HG03064 (cell line): ENCODE measurements around the gene TMEM131L.

Experiments
- ATAC-seq: cut with Tn5 transposase; IDR thresholded peaks from one replicate; pipeline ENCODE4 v1.9.1; 2021; ENCODE audit warnings: low read depth; ENCODE audit not compliant: unreplicated experiment

TMEM131L gene

GRCh38 chr4:153474251-153474650 lies 8.1 kb downstream of the TMEM131L start:
- no peak for ATAC-seq

DNA sequence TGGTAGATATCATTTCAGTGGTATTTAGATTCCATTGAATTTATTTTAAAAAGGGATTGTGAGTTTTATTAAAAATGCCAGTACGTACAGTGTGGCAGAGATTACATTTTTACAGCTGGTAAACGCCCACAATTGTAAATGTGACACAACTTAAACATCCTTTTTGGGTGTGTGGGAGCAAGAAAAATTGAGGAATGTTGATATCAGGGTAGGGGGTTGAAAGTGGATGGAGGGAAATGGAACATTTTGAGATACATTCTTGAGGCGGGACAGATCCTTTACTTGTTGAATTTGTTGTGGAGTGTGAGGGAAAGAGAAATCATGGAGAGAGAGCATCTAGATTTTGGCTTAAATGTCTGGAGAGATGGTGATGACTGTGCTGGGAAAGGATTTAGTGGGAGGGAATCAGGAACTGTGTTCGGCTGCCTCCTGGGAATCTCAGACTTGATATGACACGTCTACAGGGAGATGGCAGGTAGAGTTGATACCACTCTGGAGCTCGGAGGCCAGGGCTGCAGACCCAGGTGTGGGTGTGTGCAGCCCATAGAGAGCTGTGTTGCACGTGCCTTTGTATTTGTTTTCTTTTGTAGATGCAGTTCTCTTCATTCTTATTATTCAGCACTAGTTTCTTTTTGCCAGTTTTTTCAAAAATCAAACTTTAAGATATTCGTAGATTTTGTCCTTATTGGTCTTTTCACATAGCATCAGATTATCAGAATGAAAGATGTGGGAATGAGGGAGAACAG lies 10.8 kb downstream of the TMEM131L start:
- no peak for ATAC-seq

GRCh38 chr4:153479101-153479500 lies 12.9 kb downstream of the TMEM131L start:
- ATAC-seq, result no peak

- no peak for ATAC-seq
Measured at GRCh38 chr4:153480704-153481103, 14.5 kb downstream of the TMEM131L start.

DNA sequence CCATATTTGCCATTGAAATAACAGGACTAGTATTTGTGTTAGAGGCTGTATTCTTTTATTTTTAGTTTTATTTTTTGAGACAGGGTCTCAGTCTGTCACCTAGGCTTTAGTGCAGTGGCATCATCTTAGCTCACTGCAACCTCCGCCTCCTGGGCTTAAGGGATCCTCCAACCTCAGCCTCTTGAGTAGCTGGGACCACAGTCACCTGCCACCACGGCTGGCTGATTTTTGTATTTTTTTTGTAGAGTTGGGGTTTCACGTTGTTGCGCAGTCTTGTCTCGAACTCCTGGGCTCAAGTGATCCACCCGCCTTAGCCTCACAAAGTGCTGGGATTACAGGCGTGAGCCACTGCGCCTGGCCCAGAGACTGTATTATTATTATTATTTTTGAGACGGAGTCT lies 15.3 kb downstream of the TMEM131L start:
- ATAC-seq, result no peak

DNA sequence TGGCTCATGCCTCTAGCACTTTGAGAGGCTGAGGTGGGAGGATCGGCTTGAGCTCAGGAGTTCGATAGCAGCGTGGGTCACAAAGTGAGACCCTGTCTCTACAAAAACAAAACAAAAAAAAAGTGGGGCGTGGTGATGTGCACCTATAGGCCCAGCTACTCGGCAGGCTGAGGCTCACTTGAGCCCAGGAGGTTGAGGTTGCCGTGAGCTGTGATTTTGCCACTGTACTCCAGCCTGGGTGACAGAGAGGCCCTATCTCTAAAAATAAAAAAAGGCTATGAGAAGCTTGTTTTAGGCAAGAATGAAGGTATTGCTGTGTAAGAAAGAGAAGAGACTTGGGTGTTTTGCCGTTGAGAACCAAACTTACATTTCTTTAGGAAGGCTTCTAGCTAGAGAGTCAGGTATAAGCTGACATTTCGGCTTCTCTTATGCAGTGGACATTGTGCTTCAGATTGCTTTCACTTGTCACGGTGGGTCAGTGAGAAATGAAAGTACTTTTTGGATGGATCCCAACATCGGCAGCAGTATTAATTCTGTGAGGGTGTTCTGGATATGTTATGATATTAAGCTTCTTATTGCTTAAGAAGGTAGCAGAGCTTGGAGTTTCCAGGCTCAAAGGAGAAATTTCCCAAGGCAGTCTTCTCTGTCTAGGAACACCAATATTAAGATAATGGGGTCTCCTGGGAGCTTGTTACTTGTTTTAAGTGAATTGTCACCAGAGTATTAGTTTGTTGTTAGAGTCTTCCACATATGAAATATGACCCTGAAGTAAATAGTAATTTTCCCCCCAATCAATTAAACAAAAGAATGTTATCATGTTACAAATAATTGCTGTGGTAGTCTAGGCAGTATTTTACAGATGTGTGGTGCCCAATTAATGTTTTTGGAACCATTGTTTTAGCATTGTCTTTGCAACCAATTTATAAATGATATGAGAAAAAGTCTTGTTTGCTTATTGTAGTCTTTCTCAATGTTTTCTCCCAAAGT lies 17.6 kb downstream of the TMEM131L start:
- ATAC-seq, result no peak

DNA sequence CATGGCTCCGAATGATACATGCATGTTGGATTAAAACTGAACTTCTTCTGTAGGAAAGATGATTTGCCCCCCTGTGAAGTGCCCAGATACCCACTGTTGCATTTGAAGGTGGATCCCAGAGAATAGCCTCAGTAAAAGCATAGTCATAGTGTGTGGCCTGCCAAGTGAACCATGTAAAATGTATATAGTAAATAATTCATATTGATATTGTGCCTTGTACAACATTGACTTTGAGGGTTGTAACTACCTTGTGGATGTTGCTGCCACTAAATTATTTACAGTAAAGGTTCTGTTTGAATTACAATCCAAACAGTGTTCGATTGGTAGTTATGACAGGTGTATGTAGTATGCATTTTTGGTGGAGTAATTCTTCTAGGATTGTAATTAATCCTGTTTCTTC lies 19.2 kb downstream of the TMEM131L start:
- ATAC-seq, result no peak

GRCh38 chr4:153485860-153486259 lies 19.7 kb downstream of the TMEM131L start:
- no peak for ATAC-seq

GRCh38 chr4:153486281-153487151 lies 20.4 kb downstream of the TMEM131L start:
- ATAC-seq, result no peak

GRCh38 chr4:153488006-153488891 lies 22.1 kb downstream of the TMEM131L start:
- ATAC-seq, result peak; percentile 45

DNA sequence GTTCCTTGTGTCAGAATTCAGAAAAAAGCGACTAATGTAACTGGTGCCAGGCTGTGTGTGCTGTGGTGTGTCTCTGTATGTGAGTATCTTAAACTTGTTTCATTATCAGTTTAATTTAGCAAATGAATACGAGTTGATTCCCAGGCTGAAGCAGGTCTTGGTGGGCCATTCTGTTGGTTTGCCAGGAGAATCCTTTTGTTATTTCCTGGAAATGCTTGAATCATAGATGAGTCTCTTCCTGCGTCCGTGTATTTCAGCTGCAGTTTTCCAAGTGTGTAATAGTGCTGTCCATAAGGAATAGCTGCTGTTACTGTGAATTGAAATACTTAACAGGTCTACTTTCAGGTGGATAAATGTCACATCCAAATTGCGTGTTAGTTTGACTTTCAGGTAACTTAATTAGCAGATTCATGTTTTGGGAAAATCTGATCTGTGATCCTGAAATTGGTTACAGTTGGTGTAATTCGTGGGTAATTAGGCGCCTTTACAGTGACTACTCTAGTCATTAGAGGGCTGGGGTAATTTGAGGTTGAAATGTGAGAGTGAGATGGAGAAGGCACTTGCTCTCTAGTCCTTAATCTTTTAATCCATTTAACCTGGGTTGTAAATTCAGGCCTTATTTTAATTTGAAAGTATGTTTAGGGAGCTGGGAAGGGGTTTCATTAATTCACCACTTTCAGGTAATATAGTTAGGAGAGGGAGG lies 23.8 kb downstream of the TMEM131L start:
- ATAC-seq, result no peak

DNA sequence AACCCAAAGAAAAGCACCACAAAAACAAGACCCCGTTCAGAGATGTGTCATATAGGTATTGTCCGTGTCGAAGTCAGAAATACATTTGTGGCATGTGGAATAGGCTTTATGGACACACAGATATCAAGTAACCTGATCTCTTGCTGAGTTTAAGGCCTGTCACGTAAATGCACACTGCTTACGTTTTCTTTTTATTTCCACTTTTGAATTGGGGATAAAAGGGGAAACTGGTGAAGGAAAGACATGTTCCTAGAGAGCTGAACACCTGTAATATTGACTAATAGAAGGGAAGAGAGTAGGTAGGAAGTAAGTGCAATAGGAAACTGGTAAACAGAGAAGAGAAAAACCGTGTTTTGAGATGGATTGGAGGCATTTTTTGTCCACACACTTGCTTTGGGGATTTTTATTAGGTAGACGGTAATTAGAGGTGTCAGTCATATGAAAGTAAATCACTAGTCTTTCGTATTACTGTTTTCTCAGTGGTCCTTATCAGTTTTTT lies 24.9 kb downstream of the TMEM131L start:
- no peak for ATAC-seq

DNA sequence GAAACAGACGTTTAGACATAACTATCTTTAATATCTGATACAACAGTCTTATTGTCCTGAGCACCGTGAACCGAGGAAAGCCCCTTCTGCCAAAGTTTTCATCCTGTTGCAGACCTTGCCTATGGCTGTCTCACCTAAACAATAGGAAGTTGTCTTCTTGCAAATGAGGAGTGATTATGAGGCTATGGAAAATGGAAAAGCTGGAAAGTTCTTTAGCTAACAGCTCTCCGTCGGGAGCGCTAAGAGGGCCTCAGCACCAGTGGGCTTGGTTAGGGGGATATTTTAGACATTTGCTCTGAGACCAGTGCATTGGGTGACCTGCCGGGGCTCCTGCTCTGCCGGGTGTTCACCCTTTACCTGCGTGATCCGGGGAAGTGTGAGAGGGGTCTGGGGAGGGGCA lies 28.4 kb downstream of the TMEM131L start:
- ATAC-seq, result no peak

DNA sequence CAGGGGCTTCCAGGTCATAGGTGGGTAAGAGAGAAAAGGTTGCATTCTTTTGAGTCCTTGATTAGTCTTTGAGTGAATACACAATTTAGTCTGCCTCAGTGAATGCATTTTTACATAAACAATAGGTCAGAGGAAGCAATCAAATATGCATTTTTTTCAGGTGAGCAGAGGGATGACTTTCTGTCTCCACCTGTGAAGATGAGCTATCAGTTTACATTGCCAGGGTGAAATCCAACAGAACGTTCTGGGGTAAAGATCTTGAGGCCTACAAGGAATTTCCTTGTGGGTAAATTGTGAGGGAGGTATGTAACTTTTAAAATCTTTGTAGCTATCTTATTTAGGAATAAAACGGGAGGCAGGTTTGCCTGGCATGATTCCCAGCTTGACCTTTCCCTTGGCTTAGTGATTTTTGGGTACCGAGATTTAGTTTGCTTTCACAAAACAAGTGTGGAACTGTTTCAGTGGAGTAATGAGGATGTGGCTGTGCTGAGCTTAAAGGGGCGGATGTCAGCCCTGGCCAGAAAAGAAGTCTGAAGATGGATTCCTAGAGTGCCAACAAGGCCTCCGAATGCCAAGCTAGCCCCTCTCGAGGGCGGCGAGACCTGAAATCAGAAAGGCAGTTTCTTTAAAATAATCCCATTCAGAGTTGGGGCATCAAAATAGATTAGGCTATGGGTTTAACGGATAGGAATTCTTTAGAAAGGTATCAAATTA lies 29.5 kb downstream of the TMEM131L start:
- no peak for ATAC-seq

- ATAC-seq, result no peak
Measured at GRCh38 chr4:153497091-153497531, 31.0 kb downstream of the TMEM131L start.

DNA sequence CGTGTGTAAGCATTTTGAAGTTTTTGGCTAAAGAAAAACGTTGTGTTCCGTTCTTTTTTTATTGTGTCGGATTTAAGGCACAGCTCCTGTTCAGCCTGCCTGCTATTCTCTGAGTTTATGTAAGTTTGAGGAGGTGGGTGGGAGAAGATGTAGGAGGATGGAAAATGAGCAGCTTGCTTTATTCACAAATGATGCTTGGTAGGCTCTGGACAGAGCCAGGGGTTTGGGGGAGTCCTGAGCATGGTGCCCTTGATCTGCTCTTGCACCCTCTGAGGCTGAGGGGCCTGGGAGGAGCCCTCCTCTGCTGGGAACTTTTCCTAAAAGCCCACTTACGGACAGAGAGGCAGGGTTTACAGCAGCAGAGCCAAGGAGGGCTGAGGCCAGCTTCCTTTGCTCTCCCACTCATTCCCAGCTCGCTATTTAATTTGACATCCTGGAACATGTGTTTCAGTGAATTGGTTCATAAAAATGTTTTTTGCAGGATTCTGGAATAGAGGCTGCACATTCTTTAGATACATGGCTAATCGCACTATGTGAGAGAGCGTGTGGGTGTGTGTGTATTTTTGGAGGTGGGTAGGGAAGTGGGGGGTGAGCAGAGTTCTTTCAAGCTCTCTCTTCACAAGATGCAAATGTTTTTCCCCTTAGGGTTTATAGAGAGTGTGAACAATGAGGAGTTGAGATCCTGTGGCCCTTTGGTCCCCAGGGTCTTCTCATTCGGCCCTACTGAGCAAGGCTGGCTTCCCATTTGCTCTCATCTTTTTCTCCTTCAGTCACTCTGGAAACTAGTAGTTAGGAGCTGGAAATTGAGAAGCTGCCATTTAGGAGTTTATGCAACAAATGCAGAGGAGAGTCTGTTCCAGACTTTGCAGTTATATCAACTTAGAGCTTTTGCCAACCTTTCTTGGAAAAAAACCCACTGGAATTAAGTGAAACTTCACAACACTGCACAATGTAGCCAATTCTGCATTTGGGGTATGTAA lies 32.1 kb downstream of the TMEM131L start:
- ATAC-seq, result peak; percentile 71

GRCh38 chr4:153499005-153499404 lies 32.8 kb downstream of the TMEM131L start:
- no peak for ATAC-seq
